Ishikawa (cell line): ENCODE measurements around the gene CNNM1.

Experiments used
- CEBPB ChIP-seq: IDR thresholded peaks from 2 replicates; pipeline ENCODE4 v1.6.1; 2012
- CREB1 ChIP-seq: IDR thresholded peaks from 2 replicates; pipeline ENCODE4 v1.6.1; 2012; ENCODE audit warnings: low read depth
- EGR1 ChIP-seq: IDR thresholded peaks from 2 replicates; pipeline ENCODE4 v1.6.1; 2012
- EP300 ChIP-seq: IDR thresholded peaks from 2 replicates; pipeline ENCODE4 v1.6.1; 2012; ENCODE audit warnings: borderline replicate concordance
- MAX ChIP-seq: IDR thresholded peaks from 2 replicates; pipeline ENCODE4 v1.6.1; 2012
- RAD21 ChIP-seq: IDR thresholded peaks from 2 replicates; pipeline ENCODE4 v1.6.1; 2012; ENCODE audit warnings: low read depth
- TAF1 ChIP-seq: IDR thresholded peaks from 2 replicates; pipeline ENCODE4 v1.6.1; 2012; ENCODE audit warnings: low read depth, mild to moderate bottlenecking
- TEAD4 ChIP-seq: IDR thresholded peaks from 2 replicates; pipeline ENCODE4 v1.6.1; 2012
- USF1 ChIP-seq: IDR thresholded peaks from 2 replicates; pipeline ENCODE4 v1.6.1; 2012
- YY1 ChIP-seq: IDR thresholded peaks from 2 replicates; pipeline ENCODE4 v1.6.1; 2012; ENCODE audit warnings: low read depth
- ZBTB7A ChIP-seq: IDR thresholded peaks from 2 replicates; pipeline ENCODE4 v1.6.1; 2012; ENCODE audit warnings: low read depth
- TF ChIP-seq, protein P1 (sequence below): IDR thresholded peaks from 2 replicates; pipeline ENCODE4 v1.6.1; 2012; ENCODE audit warnings: low read depth, mild to moderate bottlenecking

DNA sequence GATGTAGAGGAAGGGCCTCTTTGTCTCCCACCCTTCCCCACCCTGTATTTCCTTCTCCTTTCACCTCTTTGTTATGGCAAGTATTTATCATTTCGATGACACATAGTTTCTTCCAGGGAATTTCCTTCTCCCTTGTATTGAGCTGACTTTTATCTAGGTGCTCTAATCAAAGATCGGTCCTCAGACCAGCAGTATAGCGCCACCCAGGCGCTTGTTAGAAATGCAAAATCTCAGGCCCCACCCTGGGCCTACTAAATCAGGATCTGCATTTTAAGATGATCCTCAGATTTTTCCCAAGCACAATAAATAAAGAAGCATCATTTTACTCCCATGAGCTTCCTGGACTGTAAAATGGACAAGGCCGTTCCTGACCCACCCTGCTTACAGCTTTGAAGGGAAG, 113.2 kb downstream of the CNNM1 start:
- TF ChIP-seq, protein P1, sequence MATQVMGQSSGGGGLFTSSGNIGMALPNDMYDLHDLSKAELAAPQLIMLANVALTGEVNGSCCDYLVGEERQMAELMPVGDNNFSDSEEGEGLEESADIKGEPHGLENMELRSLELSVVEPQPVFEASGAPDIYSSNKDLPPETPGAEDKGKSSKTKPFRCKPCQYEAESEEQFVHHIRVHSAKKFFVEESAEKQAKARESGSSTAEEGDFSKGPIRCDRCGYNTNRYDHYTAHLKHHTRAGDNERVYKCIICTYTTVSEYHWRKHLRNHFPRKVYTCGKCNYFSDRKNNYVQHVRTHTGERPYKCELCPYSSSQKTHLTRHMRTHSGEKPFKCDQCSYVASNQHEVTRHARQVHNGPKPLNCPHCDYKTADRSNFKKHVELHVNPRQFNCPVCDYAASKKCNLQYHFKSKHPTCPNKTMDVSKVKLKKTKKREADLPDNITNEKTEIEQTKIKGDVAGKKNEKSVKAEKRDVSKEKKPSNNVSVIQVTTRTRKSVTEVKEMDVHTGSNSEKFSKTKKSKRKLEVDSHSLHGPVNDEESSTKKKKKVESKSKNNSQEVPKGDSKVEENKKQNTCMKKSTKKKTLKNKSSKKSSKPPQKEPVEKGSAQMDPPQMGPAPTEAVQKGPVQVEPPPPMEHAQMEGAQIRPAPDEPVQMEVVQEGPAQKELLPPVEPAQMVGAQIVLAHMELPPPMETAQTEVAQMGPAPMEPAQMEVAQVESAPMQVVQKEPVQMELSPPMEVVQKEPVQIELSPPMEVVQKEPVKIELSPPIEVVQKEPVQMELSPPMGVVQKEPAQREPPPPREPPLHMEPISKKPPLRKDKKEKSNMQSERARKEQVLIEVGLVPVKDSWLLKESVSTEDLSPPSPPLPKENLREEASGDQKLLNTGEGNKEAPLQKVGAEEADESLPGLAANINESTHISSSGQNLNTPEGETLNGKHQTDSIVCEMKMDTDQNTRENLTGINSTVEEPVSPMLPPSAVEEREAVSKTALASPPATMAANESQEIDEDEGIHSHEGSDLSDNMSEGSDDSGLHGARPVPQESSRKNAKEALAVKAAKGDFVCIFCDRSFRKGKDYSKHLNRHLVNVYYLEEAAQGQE = no peak
- TF ChIP-seq TEAD4 (no peak), RAD21 (no peak), MAX (no peak), EGR1 (no peak), YY1 (no peak), EP300 (no peak), CREB1 (no peak), CEBPB (no peak), USF1 (no peak), TAF1 (no peak), ZBTB7A (no peak)
